ENCODE data around the gene CES5A. TPM values are rescaled to one million over a fixed set of nuclear protein-coding genes. Genes with fewer than 3 reads are reported as not detected.

Gene CES5A
- total RNA-seq, 1 donor from 2014 or later, result not detected

DNA sequence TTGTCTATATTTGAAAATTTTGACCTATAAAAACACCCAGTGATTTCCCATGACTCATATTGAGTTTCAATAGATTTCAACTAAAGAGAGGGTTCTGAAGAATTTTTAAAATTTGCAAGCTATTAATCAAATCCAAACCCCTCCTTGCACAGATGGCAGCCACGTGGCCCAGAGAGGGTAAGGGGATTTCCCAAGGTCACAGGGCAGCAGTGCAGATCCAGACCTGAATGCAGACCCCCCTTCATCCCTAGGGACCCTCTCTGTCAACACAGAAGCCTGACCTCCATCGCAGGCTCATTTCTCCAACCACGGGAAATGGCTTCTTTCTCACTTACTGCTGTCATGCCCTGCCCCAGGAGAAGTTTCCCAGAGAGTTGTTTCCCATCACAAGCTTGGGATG lies 24.7 kb upstream of the CES5A start:
- Histone ChIP-seq H3K27me3 (ENCODE audit: control insufficient read depth, insufficient read depth, low read length) (no peaks in the 10 kb centered on the region), H3K36me3 (ENCODE audit: control insufficient read depth, insufficient read depth, low read length) (no peaks in the 10 kb centered on the region), H3K4me3 (ENCODE audit: low read depth, low read length) (no peak overlapping the region)
- TF ChIP-seq, protein P1, sequence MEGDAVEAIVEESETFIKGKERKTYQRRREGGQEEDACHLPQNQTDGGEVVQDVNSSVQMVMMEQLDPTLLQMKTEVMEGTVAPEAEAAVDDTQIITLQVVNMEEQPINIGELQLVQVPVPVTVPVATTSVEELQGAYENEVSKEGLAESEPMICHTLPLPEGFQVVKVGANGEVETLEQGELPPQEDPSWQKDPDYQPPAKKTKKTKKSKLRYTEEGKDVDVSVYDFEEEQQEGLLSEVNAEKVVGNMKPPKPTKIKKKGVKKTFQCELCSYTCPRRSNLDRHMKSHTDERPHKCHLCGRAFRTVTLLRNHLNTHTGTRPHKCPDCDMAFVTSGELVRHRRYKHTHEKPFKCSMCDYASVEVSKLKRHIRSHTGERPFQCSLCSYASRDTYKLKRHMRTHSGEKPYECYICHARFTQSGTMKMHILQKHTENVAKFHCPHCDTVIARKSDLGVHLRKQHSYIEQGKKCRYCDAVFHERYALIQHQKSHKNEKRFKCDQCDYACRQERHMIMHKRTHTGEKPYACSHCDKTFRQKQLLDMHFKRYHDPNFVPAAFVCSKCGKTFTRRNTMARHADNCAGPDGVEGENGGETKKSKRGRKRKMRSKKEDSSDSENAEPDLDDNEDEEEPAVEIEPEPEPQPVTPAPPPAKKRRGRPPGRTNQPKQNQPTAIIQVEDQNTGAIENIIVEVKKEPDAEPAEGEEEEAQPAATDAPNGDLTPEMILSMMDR (IDR thresholded peaks at IDR 0.05; ENCODE audit: insufficient read depth, low read length, severe bottlenecking), result no peak
- FAIRE-seq (no peak), DNase-seq (ENCODE audit: low read depth) (no peak)

- TF ChIP-seq, protein P1 (IDR thresholded peaks at IDR 0.05; ENCODE audit: insufficient read depth, low read length, severe bottlenecking), result no peak
- Histone ChIP-seq H3K27me3 (ENCODE audit: control insufficient read depth, insufficient read depth, low read length) (no peaks in the 10 kb centered on the region), H3K4me3 (ENCODE audit: low read depth, low read length) (no peak overlapping the region), H3K36me3 (ENCODE audit: control insufficient read depth, insufficient read depth, low read length) (no peaks in the 10 kb centered on the region)
- DNase-seq (ENCODE audit: low read depth) (no peak), FAIRE-seq (no peak)
These were observed 23.4 kb upstream of the CES5A start for GRCh38 chr16:55898592-55898991.

DNA sequence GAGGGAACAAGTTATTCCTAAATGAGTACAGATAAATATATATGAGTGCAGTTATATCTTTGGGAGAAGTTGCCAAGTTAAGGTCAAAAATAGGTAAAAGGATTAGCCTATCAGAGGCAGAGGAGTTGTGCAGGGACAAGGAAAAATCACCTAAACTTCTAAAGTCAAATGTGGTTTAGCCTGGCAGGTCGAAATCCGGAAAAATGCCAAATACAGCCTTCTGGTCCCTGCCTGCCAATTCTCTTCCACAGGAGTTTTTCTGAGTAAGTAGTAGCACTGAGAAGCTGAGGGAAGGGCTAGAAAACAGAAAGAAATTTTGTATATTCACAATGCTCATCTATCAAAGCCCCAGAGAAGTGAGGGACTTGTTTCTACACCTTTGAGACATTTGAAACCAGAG lies 17.6 kb upstream of the CES5A start:
- TF ChIP-seq, protein P1 (IDR thresholded peaks at IDR 0.05; ENCODE audit: insufficient read depth, low read length, severe bottlenecking), result no peak
- DNase-seq (ENCODE audit: low read depth) (no peak), FAIRE-seq (no peak)
- Histone ChIP-seq H3K27me3 (ENCODE audit: control insufficient read depth, insufficient read depth, low read length) (no peaks in the 10 kb centered on the region), H3K4me3 (ENCODE audit: low read depth, low read length) (no peak overlapping the region), H3K36me3 (ENCODE audit: control insufficient read depth, insufficient read depth, low read length) (no peaks in the 10 kb centered on the region)

GRCh38 chr16:55889518-55889917 lies 14.3 kb upstream of the CES5A start:
- Histone ChIP-seq H3K36me3 (ENCODE audit: control insufficient read depth, insufficient read depth, low read length) (no peaks in the 10 kb centered on the region), H3K4me3 (ENCODE audit: low read depth, low read length) (no peak overlapping the region), H3K27me3 (ENCODE audit: control insufficient read depth, insufficient read depth, low read length) (no peaks in the 10 kb centered on the region)
- FAIRE-seq (no peak), DNase-seq (ENCODE audit: low read depth) (no peak)
- TF ChIP-seq, protein P1 (IDR thresholded peaks at IDR 0.05; ENCODE audit: insufficient read depth, low read length, severe bottlenecking), result no peak

DNA sequence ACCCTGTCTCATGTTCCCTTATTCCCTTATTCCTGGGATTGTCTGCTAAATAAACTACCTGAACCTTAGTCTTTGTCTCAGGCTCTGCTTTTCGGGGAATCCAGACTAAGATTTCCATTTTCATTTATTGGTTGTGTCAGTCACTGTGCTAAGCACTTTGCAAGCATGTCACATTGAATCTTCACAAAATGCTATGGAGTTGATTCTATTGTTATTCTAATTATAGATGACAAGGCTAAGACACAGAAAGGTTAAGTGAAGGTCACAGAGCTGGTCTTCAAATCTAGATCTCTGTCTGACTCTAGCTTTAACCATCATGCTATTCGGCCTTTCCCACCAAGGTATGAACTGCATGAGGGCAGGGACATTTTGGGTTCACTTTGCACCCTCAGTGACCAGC lies 13.4 kb upstream of the CES5A start:
- TF ChIP-seq, protein P1 (IDR thresholded peaks at IDR 0.05; ENCODE audit: insufficient read depth, low read length, severe bottlenecking), result no peak
- FAIRE-seq, result no peak
- DNase-seq (ENCODE audit: low read depth), result no peak
- H3K4me3 ChIP-seq (ENCODE audit: low read depth, low read length), result no peak overlapping the region
- H3K27me3 ChIP-seq (ENCODE audit: control insufficient read depth, insufficient read depth, low read length), result no peaks in the 10 kb centered on the region
- H3K36me3 ChIP-seq (ENCODE audit: control insufficient read depth, insufficient read depth, low read length), result no peaks in the 10 kb centered on the region

GRCh38 chr16:55876854-55877253 lies 1.7 kb upstream of the CES5A start:
- no peaks in the 10 kb centered on the region for H3K27me3 ChIP-seq (ENCODE audit: control insufficient read depth, insufficient read depth, low read length)
- no peak overlapping the region for H3K4me3 ChIP-seq (ENCODE audit: low read depth, low read length)
- no peak for FAIRE-seq
- TF ChIP-seq, protein P1 (IDR thresholded peaks at IDR 0.05; ENCODE audit: insufficient read depth, low read length, severe bottlenecking), result no peak
- DNase-seq (ENCODE audit: low read depth), result no peak
- H3K36me3 ChIP-seq (ENCODE audit: control insufficient read depth, insufficient read depth, low read length), result no peaks in the 10 kb centered on the region

Measured in bronchial epithelial cell (primary cell).